Ovary (tissue), 3 donors: Measurements from ENCODE around the gene COL5A3.

Experiments used
- EP300 ChIP-seq: sonication (generic); formaldehyde crosslinking; IDR thresholded peaks from one replicate; pipeline ENCODE4 v1.6.1; 2017; ENCODE audit warnings: antibody characterized with exemption
- POLR2A ChIP-seq: fragments of 450-650 bp; IDR thresholded peaks from one replicate; pipeline ENCODE4 v1.6.1; 2017; ENCODE audit warnings: antibody characterized with exemption, mild to moderate bottlenecking, moderate library complexity
- TF ChIP-seq, protein P1 (sequence below), 3 donors: fragments of 450-650 bp in 2 of 3; fragments of 200-600 bp in 1 of 3; IDR thresholded peaks; one replicate each; pipeline versions ENCODE4 v1.5.1 to v1.8.0; 2016 to 2022; ENCODE audit warnings: antibody characterized with exemption in 3 of 3, mild to moderate bottlenecking in 1 of 3
- donor health status: DM: no; HTN: no; CAD: no.

DNA sequence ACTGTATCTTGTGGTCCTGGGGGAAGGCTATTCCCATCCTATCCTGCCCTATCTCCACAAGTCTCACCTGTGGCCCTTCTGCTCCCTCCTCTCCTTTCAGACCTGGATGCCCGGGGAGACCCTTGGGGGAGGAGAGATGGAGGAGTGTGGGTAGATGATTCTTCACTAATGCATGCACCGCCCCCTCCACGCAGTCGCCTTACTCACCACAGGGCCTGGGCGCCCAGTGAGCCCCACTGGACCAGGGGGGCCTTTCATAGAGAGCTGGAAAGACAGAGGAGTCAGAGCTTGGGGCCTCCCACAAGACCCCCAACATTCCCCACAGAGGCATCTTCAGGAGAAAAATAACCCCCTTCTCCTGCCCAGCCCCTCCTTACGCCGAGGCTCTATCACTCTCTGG, 14.3 kb downstream of the COL5A3 start:
- TF ChIP-seq, protein P1, sequence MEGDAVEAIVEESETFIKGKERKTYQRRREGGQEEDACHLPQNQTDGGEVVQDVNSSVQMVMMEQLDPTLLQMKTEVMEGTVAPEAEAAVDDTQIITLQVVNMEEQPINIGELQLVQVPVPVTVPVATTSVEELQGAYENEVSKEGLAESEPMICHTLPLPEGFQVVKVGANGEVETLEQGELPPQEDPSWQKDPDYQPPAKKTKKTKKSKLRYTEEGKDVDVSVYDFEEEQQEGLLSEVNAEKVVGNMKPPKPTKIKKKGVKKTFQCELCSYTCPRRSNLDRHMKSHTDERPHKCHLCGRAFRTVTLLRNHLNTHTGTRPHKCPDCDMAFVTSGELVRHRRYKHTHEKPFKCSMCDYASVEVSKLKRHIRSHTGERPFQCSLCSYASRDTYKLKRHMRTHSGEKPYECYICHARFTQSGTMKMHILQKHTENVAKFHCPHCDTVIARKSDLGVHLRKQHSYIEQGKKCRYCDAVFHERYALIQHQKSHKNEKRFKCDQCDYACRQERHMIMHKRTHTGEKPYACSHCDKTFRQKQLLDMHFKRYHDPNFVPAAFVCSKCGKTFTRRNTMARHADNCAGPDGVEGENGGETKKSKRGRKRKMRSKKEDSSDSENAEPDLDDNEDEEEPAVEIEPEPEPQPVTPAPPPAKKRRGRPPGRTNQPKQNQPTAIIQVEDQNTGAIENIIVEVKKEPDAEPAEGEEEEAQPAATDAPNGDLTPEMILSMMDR (IDR thresholded peaks at IDR 0.05) = no peak
- TF ChIP-seq POLR2A (no peak), EP300 (no peak)
